ENCODE measurements around the gene ARHGEF3. TPM values are rescaled to one million over a fixed set of nuclear protein-coding genes. Genes with fewer than 3 reads are reported as not detected.
A peak's percentile ranks its signal among the peaks of the same experiment; 100 is the strongest.
"Not testable (repeated sequence)": the region's sequence is repeated elsewhere in the genome, so short reads cannot be mapped to it uniquely, and the experiment has no call there.

ARHGEF3 gene
- total RNA-seq, 1 donor from 2014 or later: 12.1 TPM

GRCh38 chr3:56769116-56769707, 32.5 kb downstream of the ARHGEF3 start:
- DNase-seq: no peak

DNA sequence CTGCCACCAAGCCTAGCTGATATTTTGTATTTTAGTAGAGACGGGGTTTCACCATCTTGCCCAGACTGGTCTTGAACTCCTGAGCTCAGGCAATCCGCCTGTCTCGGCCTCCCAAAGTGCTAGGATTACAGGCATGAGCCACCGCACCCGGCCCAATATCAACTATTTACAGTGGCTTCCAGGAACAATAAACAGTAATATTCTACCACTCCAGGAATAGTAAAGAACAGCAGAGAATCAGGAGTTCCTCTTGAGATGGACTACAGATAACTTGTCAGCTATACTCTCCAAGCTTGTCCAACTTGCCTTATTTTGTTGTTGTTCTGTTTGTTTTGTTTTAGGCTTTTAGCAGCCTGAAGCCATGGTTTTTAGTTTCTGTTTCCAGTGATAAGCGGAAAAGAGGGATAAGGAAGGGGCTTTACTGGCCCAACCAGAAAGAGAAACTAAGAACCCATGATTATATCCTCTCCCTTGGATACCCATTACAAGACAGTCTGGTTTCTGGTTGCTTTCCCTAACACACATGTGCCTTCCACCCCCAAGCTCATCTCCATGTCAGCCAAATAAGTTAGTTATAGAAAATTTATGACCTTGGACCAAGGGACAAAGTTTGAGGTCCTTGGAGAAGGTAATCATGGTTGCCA, 36.7 kb downstream of the ARHGEF3 start:
- no peak for DNase-seq

- no peak for DNase-seq
These were observed 37.6 kb downstream of the ARHGEF3 start for GRCh38 chr3:56764184-56764583.

DNA sequence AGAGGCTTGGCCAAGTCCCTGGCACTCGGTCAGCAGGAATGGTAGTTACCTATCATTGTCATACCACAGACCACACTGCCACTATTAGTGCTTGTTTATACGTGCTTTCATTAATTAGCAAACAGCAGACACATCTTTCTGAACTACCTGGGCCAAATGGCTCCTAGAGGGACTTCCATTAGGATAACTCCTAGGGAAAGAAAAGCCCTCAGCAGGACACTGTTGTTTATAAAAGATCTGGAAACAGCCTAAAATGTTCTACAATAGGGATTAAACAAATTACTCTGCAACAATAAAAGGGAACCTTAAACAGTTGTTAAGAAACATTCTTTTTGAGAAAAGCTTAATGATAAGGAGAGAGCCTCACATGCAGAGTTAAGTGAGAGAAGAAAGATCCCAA, 38.5 kb downstream of the ARHGEF3 start:
- DNase-seq: no peak

DNA sequence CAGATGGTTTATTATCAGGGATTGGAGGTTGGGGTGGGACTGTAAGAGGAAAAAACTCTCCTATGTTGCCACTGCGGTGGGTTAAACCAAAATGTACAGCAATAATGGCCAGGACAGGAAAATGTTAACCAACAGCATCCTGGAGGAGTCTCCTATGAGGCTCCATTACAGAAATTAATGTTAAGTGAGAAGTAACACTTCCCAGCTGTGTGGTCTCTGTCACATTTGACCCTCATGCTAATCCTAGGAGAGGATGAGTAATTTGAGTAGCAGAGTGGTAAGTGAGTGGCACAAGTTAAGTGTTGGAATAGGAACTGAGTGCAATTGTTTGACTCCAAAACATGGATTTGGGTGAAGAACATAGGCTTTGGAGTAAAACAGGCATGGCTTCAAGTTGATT, 39.0 kb downstream of the ARHGEF3 start:
- DNase-seq: no peak

DNA sequence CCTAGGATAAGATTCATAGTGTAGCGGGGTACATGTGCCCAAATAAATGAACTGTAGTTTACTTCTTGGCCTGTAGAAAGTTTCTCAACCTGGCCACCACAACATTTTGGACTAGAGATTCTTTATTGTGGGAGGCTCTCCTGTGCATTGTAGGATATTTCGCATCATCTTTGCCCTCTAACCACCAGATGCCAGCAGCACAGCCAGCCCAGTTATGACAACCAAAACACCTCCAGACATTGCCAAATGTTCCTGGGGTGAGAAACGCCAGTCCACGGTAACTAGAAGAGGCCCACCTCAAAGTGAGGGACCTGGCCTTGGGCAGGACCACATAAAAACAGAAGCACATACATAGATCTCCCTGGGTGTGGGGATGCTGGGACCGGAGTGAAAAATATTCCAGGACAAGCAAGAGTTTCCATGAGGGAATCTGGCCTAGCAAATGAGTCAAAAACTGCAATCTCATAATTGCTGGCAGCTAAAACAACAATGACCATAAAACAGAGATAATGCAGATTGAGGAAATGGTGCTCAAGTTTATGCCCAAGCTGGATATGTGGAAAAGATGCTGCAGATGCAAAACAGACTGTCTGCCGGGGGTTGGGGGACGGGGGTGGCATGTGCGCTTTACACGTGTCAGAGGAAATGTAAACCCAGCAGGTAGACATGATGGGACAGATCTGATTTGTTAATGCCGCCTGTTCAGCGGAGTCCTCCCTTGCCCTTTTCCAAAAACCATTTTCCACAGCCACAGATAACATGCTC, 39.7 kb downstream of the ARHGEF3 start:
- DNase-seq: peak; percentile 30

GRCh38 chr3:56761023-56761422, 40.7 kb downstream of the ARHGEF3 start:
- no peak for DNase-seq

GRCh38 chr3:56759532-56759931, 42.2 kb downstream of the ARHGEF3 start:
- DNase-seq: no peak

DNA sequence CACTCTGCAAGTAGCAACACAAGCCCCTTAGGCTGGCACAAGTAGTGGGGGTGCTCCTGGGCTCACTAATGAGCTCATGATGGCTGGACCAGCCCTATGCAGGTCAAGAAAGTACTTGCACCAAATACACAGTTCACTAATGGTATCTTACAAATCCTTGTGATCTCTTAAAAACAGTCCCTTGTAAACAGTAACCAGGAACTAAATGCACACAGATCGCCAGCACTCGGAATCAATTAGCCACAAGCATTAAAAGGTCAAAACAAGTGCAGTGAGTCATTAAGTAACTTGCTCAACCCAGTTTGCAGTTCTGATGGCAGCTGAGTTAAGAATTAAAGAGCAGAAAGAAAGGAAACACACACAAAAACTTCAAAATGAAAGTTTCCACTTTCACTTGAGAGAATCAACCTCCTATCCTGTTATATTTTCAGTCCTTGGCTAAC, 43.2 kb downstream of the ARHGEF3 start:
- peak; percentile 85 for DNase-seq

DNA sequence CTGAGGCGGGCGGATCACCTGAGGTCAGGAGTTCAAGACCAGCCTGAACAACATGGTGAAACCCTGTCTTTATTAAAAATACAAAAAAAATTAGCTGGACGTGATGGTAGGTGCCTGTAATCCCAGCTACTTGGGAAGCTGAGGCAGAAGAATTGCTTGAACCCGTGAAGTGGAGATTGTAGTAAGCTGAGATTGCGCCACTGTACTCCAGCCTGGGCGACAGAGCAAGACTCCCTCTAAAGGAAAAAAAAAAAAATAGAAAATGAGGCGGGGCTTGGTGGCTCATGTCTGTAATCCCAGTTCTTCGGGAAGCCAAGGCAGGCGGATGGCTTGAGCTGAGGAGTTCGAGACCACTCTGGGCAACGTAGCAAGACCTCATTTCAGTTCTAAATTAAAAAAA, 43.7 kb downstream of the ARHGEF3 start:
- DNase-seq: not testable (repeated sequence)

DNA sequence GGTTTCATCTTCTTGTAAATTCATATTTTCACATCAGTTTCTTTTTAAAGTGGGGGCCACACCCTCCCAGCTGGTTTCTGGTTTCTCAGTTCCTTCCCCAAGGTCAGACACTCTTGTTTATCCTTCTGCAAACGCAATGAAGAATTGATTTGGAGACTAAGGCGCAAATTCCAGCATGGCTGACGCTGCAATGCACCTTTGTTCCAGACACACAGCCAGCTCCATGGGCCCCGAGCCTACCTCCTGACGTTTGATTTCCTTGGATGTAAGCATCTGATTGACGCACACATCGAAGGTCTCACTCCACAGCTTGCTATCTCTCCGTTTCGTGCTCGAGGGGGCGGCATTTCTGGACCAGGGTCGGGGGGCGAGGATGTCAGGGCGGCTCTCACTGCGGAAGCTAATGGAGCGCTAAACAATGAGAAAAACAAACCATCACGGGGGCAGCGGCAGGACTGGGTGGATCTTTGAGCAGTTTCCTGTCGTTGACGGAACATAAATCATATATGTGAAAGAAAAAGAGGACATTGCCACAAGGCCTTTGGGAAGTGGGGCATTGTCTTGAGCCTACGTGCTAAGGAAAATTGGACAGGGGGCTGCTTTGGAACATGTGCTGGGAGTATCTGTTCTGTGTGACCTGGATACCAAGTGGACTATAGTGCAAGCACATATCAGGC, 46.9 kb downstream of the ARHGEF3 start:
- peak; percentile 76 for DNase-seq

DNA sequence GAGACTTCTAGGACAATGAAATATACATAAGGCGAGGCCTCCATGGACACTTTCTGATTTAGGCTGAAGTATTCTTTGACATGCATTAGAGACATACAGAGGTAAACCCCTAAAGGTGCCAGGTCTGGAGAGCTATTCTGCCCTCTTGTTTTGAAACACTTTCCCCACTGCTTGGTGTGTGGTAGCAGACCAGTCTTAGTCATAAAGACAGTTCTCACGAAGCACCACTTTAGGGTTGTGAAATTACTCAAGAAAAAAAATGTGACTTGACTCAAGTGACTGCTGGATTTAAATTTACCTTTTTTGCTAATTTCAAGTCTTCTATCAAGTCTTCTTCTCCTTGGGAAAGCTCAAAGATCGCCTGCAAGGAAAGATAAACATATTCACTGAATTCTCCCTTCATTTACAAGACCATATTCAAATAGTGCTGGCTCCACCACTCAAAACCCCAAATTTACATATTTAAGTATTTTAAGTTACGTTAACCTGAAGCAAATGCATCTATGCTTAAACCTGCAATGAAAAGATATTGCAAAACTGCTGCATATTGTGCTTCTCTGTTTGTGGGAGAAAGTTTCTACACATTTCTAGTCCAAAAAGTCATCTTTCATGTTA, 48.4 kb downstream of the ARHGEF3 start:
- DNase-seq: no peak

- DNase-seq: no peak
These were observed 50.6 kb downstream of the ARHGEF3 start for GRCh38 chr3:56751056-56751707.

GRCh38 chr3:56748663-56749231, 53.0 kb downstream of the ARHGEF3 start:
- no peak for DNase-seq

DNA sequence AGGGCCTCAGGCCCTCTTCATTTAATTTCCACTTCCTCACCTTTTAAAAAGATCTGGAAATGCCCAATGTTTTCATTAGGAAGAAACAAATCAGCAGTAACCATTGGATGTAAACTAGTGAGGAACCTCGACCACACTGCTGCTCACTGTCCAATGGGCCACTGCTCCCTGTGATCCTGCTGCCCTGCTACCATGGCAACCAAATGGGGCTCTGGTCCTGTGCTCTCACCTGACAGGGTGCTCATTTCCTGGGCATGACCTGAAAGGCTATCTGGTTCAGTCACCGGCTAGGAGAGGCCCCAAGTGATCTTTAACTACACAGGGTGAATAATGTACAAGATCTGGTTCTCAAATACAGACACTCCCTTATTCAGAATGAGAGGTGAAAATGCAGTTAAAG, 54.6 kb downstream of the ARHGEF3 start:
- DNase-seq: no peak

DNA sequence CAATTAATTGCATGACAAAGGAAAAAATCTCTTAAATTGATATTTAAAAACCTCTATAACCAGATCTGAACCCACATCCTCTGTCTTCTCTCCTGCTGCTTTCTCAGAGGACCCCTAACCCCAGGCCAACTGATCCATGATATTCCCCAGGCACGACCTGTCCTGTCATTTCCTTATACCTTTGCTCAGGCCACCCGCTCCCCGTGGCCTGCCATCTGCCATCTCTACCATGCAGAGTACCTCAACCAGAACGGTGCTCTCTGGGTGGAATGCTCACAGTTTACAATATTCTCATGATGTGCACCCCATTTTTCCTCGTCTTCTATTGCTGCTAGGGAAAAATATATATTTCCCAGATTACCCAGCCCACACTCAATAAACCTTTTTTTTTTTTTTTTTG, 57.7 kb downstream of the ARHGEF3 start:
- DNase-seq: no peak

GRCh38 chr3:56742887-56743286, 58.9 kb downstream of the ARHGEF3 start:
- no peak for DNase-seq

DNA sequence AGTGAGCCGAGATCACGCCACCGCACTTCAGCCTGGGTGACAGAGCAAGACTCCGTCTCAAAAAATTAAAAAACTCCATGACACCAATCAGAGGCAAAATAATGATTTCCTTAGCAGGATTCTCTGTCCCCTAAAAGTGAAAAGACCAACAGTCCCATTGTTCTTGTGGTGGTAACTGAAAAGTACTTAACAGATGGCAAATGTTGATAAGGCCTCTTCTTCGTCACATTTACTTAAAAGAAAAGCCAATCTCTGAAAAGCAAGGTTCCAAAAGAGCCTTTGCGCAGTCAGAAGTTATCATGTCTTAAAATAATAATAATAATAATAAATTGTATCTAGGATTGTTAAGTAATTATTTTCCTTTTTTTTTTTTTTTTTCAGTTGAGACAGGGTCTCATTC, 62.7 kb downstream of the ARHGEF3 start:
- DNase-seq: no peak

GRCh38 chr3:56737006-56737405, 64.7 kb downstream of the ARHGEF3 start:
- DNase-seq: no peak

GRCh38 chr3:56732109-56732508, 69.6 kb downstream of the ARHGEF3 start:
- DNase-seq: no peak

- DNase-seq: no peak
These were observed 76.6 kb downstream of the ARHGEF3 start for GRCh38 chr3:56725175-56725574.

GRCh38 chr3:56724676-56725075, 77.1 kb downstream of the ARHGEF3 start:
- no peak for DNase-seq

All from dermis blood vessel endothelial cell (primary cell).